ENCODE data around the gene CLDN6. TPM values are rescaled to one million over a fixed set of nuclear protein-coding genes. Genes with fewer than 3 reads are reported as not detected.

The CLDN6 gene
- total RNA-seq, 1 experiment from 2014 or later, result 0.49 TPM

DNA sequence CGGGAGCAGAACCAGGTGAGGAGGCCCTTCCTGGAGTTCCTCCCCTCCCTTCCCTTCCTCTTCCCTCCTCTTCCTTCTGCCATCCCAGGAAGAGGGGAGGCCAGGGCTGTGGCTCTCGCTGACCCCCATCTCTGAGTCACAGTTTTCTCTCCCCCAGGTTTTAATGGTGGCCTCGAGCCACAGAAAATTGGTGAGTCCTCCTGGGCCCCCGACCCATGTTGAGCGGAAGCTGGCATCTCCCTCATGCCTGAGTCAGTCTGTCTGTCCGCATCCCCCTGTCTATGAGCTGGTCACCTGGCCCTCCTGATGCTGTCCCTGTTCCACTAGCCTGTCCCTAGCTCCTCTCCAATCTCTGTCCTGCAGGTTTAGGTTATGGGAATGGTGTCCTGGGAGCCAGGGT, 18.1 kb downstream of the CLDN6 start:
- RAD21 ChIA-PET (ENCODE audit: low non-redundant PET in 1 of 2, low total read pairs in 2 of 2, uncharacterized antibody in 2 of 2, unreplicated experiment in 2 of 2), result no interaction called here
- no TSS peak for BruUV-seq (replicated peaks)
- H2AFZ ChIP-seq (ENCODE audit: low read depth, low read length, poor library complexity, severe bottlenecking), result no peak overlapping the region
- no peaks in the 10 kb centered on the region for H3K9me3 ChIP-seq (ENCODE audit: control insufficient read depth in 1 of 2, insufficient read depth in 1 of 2, low read depth in 1 of 2, low read length in 2 of 2)
- H3K27ac ChIP-seq (ENCODE audit: low read depth, low read length), result no peak overlapping the region
- H3K36me3 ChIP-seq (ENCODE audit: control insufficient read depth in 1 of 2, insufficient read depth in 2 of 2, low read length in 2 of 2), result no peaks in the 10 kb centered on the region
- H3K9me2 ChIP-seq (ENCODE audit: insufficient read depth), result no peaks in the 10 kb centered on the region
- H3K27me3 ChIP-seq (ENCODE audit: insufficient read depth, low read length), result no peaks in the 10 kb centered on the region
- TF ChIP-seq RAD21 (IDR thresholded peaks at IDR 0.05; ENCODE audit: low read depth) (no peak), SP1 (IDR thresholded peaks at IDR 0.05; ENCODE audit: low read depth) (no peak), POLR2A (IDR thresholded peaks at IDR 0.05; ENCODE audit: borderline replicate concordance, extremely low read depth, insufficient read depth, insufficient read length) (no peak), ZFX (IDR thresholded peaks at IDR 0.05) (no peak), YY1 (IDR thresholded peaks at IDR 0.05; ENCODE audit: extremely low read depth, insufficient replicate concordance, low read depth, low read length) (no peak), SRF (IDR thresholded peaks at IDR 0.05; ENCODE audit: low read depth) (no peak), JUND (IDR thresholded peaks at IDR 0.05) (no peak), EZH2 (IDR thresholded peaks at IDR 0.05) (no peak), EZH2phosphoT487 (IDR thresholded peaks at IDR 0.05; ENCODE audit: borderline replicate concordance) (no peak), CEBPB (IDR thresholded peaks at IDR 0.05; ENCODE audit: low read depth) (no peak), TCF7L2 (IDR thresholded peaks at IDR 0.05; ENCODE audit: borderline replicate concordance, extremely low read depth, insufficient read depth, insufficient read length) (no peak), SIN3A (IDR thresholded peaks at IDR 0.05; ENCODE audit: low read depth) (no peak), ZNF274 (IDR thresholded peaks at IDR 0.05; ENCODE audit: low read depth, low read length) (no peak), POLR2AphosphoS5 (IDR thresholded peaks at IDR 0.05; ENCODE audit: low read depth, low read length) (no peak), ELF1 (IDR thresholded peaks at IDR 0.05; ENCODE audit: borderline replicate concordance, low read depth) (no peak), EGR1 (IDR thresholded peaks at IDR 0.05; ENCODE audit: low read depth) (no peak), FOSL1 (IDR thresholded peaks at IDR 0.05; ENCODE audit: low read depth) (no peak)
- TF ChIP-seq, protein P1, sequence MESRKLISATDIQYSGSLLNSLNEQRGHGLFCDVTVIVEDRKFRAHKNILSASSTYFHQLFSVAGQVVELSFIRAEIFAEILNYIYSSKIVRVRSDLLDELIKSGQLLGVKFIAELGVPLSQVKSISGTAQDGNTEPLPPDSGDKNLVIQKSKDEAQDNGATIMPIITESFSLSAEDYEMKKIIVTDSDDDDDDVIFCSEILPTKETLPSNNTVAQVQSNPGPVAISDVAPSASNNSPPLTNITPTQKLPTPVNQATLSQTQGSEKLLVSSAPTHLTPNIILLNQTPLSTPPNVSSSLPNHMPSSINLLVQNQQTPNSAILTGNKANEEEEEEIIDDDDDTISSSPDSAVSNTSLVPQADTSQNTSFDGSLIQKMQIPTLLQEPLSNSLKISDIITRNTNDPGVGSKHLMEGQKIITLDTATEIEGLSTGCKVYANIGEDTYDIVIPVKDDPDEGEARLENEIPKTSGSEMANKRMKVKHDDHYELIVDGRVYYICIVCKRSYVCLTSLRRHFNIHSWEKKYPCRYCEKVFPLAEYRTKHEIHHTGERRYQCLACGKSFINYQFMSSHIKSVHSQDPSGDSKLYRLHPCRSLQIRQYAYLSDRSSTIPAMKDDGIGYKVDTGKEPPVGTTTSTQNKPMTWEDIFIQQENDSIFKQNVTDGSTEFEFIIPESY (IDR thresholded peaks at IDR 0.05; ENCODE audit: extremely low read depth, insufficient replicate concordance, low read length), result no peak
- TF ChIP-seq, protein P2, sequence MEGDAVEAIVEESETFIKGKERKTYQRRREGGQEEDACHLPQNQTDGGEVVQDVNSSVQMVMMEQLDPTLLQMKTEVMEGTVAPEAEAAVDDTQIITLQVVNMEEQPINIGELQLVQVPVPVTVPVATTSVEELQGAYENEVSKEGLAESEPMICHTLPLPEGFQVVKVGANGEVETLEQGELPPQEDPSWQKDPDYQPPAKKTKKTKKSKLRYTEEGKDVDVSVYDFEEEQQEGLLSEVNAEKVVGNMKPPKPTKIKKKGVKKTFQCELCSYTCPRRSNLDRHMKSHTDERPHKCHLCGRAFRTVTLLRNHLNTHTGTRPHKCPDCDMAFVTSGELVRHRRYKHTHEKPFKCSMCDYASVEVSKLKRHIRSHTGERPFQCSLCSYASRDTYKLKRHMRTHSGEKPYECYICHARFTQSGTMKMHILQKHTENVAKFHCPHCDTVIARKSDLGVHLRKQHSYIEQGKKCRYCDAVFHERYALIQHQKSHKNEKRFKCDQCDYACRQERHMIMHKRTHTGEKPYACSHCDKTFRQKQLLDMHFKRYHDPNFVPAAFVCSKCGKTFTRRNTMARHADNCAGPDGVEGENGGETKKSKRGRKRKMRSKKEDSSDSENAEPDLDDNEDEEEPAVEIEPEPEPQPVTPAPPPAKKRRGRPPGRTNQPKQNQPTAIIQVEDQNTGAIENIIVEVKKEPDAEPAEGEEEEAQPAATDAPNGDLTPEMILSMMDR (IDR thresholded peaks at IDR 0.05 in 2 of 3, conservative IDR thresholded peaks at IDR 0.05 in 1 of 3; ENCODE audit: borderline replicate concordance in 1 of 3, insufficient read depth in 1 of 3, low read depth in 2 of 3, low read length in 2 of 3), result no peak
- DNase-seq (ENCODE audit: low read depth, low spot score) (no peak), ATAC-seq (no peak)
- H4K20me1 ChIP-seq (ENCODE audit: insufficient read depth), result no peaks in the 10 kb centered on the region
- no peak overlapping the region for H3K4me2 ChIP-seq (ENCODE audit: low read length)
- POLR2A ChIA-PET, result interaction anchor here (0.5 to 11.4 kb wide), 2 partner anchors 11 to 22 kb away, joined by 4 to 188 read pairs; partner anchors contain the start of genes CLDN6, HCFC1R1, THOC6 and TNFRSF12A
- H3K4me3 ChIP-seq (replicated peaks in 1 of 2; ENCODE audit: low read depth in 1 of 2, low read length in 2 of 2), result no peak overlapping the region
- no peak overlapping the region for H3K9ac ChIP-seq (ENCODE audit: low read length)
- intact Hi-C loops (cut with micrococcal nuclease), result no loop called here
- no peaks in the 10 kb centered on the region for H3K79me2 ChIP-seq (ENCODE audit: insufficient read depth, low read length)
- peaks cover 2 to 15% of the 10 kb centered on the region in 2 experiments; a peak in 3 of 4 replicates for H3K4me1 ChIP-seq (ENCODE audit: control insufficient read depth in 1 of 2, insufficient read depth in 2 of 2, low read length in 2 of 2)
- CTCF ChIA-PET, result no interaction called here

All from HCT116 (cell line).